SJCRH30 (cell line): ENCODE results near the gene OR4S2. TPM values are rescaled to one million over a fixed set of nuclear protein-coding genes. Genes with fewer than 3 reads are reported as not detected.

Experiments used
- total RNA-seq: library from RNA; depleted of rRNA; stranded (reverse); fragments of >200 nt; shearing (Covaris generic); gene quantifications from 2 replicates; pipeline ENCODE4 v1.2.3, GENCODE V29; 2014; rRNA removed

Gene OR4S2
- total RNA-seq, 1 experiment from 2014 or later: not detected

Other genes starting within 250 kb of the OR4S2 start
- not detected in 2 replicates for gene OR4C15, start 93.9 kb upstream of the OR4S2 start, total RNA-seq
- not detected in 2 replicates for gene OR4C16, start 76.2 kb upstream of the OR4S2 start, total RNA-seq
- gene OR4C11, start 40.7 kb upstream of the OR4S2 start, total RNA-seq: not detected in 2 replicates
- not detected in 2 replicates for gene OR4P4, start 13.2 kb upstream of the OR4S2 start, total RNA-seq
- gene OR4C6, start 13.9 kb downstream of the OR4S2 start, total RNA-seq: not detected in 2 replicates
- not detected in 2 replicates for gene OR5D13, start 125.1 kb downstream of the OR4S2 start, total RNA-seq
- not detected in 2 replicates for gene OR5D14, start 147.2 kb downstream of the OR4S2 start, total RNA-seq
- not detected in 2 replicates for gene OR5L1, start 163.0 kb downstream of the OR4S2 start, total RNA-seq
- gene OR5D18, start 171.3 kb downstream of the OR4S2 start, total RNA-seq: not detected in 2 replicates
- not detected in 2 replicates for gene OR5L2, start 178.9 kb downstream of the OR4S2 start, total RNA-seq
- gene OR5D16, start 190.4 kb downstream of the OR4S2 start, total RNA-seq: not detected in 2 replicates
- gene TRIM51, start 235.0 kb downstream of the OR4S2 start, total RNA-seq: not detected in 2 replicates